H9 (cell line): Measurements from ENCODE around the gene HSPG2. TPM values are rescaled to one million over a fixed set of nuclear protein-coding genes. Genes with fewer than 3 reads are reported as not detected.

ENCODE experiments used
- DNase-seq: peaks from one replicate; pipeline ENCODE4 v3.0.0-alpha.2; 2017
- H2AFZ ChIP-seq: one replicate; pipeline ENCODE4 v1.6.1; 2013; ENCODE audit warnings: mild to moderate bottlenecking, low read length, control low read depth, moderate library complexity
- H2AK5ac ChIP-seq: 2 replicates; pipeline ENCODE4 v1.6.1; 2013; ENCODE audit warnings: low read length, control low read depth, mixed read lengths; ENCODE audit not compliant: insufficient read length
- H2BK120ac ChIP-seq: one replicate; pipeline ENCODE4 v1.6.1; 2013; ENCODE audit warnings: low read depth, mild to moderate bottlenecking, low read length, control low read depth, inconsistent platforms; ENCODE audit not compliant: poor library complexity, severe bottlenecking
- H2BK12ac ChIP-seq: 2 replicates; pipeline ENCODE4 v1.6.1; 2013; ENCODE audit warnings: low read length, control low read depth, mixed read lengths, low read depth; ENCODE audit not compliant: insufficient read length
- H2BK15ac ChIP-seq: 2 replicates; pipeline ENCODE4 v1.6.1; 2013; ENCODE audit warnings: low read depth, low read length, control low read depth
- H2BK20ac ChIP-seq: one replicate; pipeline ENCODE4 v1.6.1; 2013; ENCODE audit warnings: low read depth, mild to moderate bottlenecking, low read length, control low read depth, inconsistent platforms; ENCODE audit not compliant: poor library complexity, severe bottlenecking
- H2BK5ac ChIP-seq: 2 replicates; pipeline ENCODE4 v1.6.1; 2013; ENCODE audit warnings: low read length, control low read depth, mixed read lengths; ENCODE audit not compliant: insufficient read length
- H3K14ac ChIP-seq: 2 replicates; pipeline ENCODE4 v1.6.1; 2013; ENCODE audit warnings: low read length, control low read depth; ENCODE audit not compliant: insufficient read depth
- H3K18ac ChIP-seq: 2 replicates; pipeline ENCODE4 v1.6.1; 2013; ENCODE audit warnings: low read depth, mild to moderate bottlenecking, mixed read lengths, low read length, control low read depth; ENCODE audit not compliant: insufficient read length
- H3K23ac ChIP-seq: 2 replicates; pipeline ENCODE4 v1.6.1; 2013; ENCODE audit warnings: low read length, control low read depth, mixed read lengths, low read depth; ENCODE audit not compliant: insufficient read length
- H3K23me2 ChIP-seq: 2 replicates; pipeline ENCODE4 v1.6.1; 2013; ENCODE audit warnings: low read depth, mild to moderate bottlenecking, mixed read lengths, low read length, control low read depth; ENCODE audit not compliant: insufficient read length, poor library complexity, severe bottlenecking
- H3K27ac ChIP-seq: 2 replicates; pipeline ENCODE4 v1.5.1; 2013; ENCODE audit warnings: low read length, control low read depth, mixed read lengths, low read depth; ENCODE audit not compliant: insufficient read length
- H3K27me3 ChIP-seq: 2 replicates; pipeline ENCODE4 v1.6.1; 2013; ENCODE audit warnings: low read length, control low read depth, inconsistent platforms; ENCODE audit not compliant: insufficient read depth
- H3K4ac ChIP-seq: 2 replicates; pipeline ENCODE4 v1.6.1; 2013; ENCODE audit warnings: low read depth, mild to moderate bottlenecking, control low read depth, inconsistent platforms, low read length, moderate library complexity
- H3K4me1 ChIP-seq: 2 replicates; pipeline ENCODE4 v1.6.1; 2013; ENCODE audit warnings: low read length, control low read depth, inconsistent platforms; ENCODE audit not compliant: insufficient read depth
- H3K4me2 ChIP-seq: 2 replicates; pipeline ENCODE4 v1.6.1; 2013; ENCODE audit warnings: low read length, control low read depth, mixed read lengths; ENCODE audit not compliant: insufficient read length, insufficient read depth
- H3K56ac ChIP-seq: 2 replicates; pipeline ENCODE4 v1.6.1; 2013; ENCODE audit warnings: low read depth, mild to moderate bottlenecking, mixed read lengths, low read length, control low read depth; ENCODE audit not compliant: insufficient read length
- H3K79me1 ChIP-seq: 2 replicates; pipeline ENCODE4 v1.6.1; 2013; ENCODE audit warnings: low read depth, mild to moderate bottlenecking, moderate library complexity, low read length, control low read depth, inconsistent platforms; ENCODE audit not compliant: insufficient read depth, poor library complexity, severe bottlenecking
- H3K79me2 ChIP-seq: 2 replicates; pipeline ENCODE4 v1.6.1; 2013; ENCODE audit warnings: low read length, control low read depth, inconsistent platforms; ENCODE audit not compliant: insufficient read depth
- H3K9ac ChIP-seq: 2 replicates; pipeline ENCODE4 v1.6.1; 2013; ENCODE audit warnings: low read length, control low read depth, mixed read lengths; ENCODE audit not compliant: insufficient read length; ENCODE audit errors: extremely low read depth
- H3K9me3 ChIP-seq: one replicate; pipeline ENCODE4 v1.6.1; 2013; ENCODE audit warnings: low read depth, low read length, inconsistent platforms; ENCODE audit not compliant: control insufficient read depth
- H3T11ph ChIP-seq: one replicate; pipeline ENCODE4 v1.6.1; 2013; ENCODE audit warnings: mild to moderate bottlenecking, low read length, control low read depth, inconsistent platforms
- H4K20me1 ChIP-seq: one replicate; pipeline ENCODE4 v1.6.1; 2013; ENCODE audit not compliant: control insufficient read depth, insufficient read length, insufficient read depth
- H4K5ac ChIP-seq: 2 replicates; pipeline ENCODE4 v1.6.1; 2013; ENCODE audit warnings: low read depth, mild to moderate bottlenecking, mixed read lengths, low read length, control low read depth; ENCODE audit not compliant: insufficient read length
- H4K8ac ChIP-seq: replicated peaks from 2 replicates; pipeline ENCODE4 v1.6.1; 2013; ENCODE audit warnings: low read length, control low read depth, mixed read lengths, low read depth; ENCODE audit not compliant: insufficient read length
- H4K91ac ChIP-seq: 2 replicates; pipeline ENCODE4 v1.6.1; 2013; ENCODE audit warnings: low read depth, mild to moderate bottlenecking, moderate library complexity, mixed read lengths, low read length, control low read depth; ENCODE audit not compliant: insufficient read length
- H3K27ac Mint-ChIP-seq, 3 experiments: 2 replicates in 2 of 3; 3 replicates in 1 of 3; pipeline ENCODE4 v1.8.0; 2020 to 2021; ENCODE audit warnings: mixed read lengths in 3 of 3, mild to moderate bottlenecking in 1 of 3, moderate library complexity in 1 of 3
- H3K27me3 Mint-ChIP-seq: 2 replicates; pipeline ENCODE4 v1.8.0; 2021; ENCODE audit warnings: low read depth, mild to moderate bottlenecking, moderate library complexity, mixed read lengths
- H3K36me3 Mint-ChIP-seq, 3 experiments: 2 replicates in 2 of 3; 3 replicates in 1 of 3; pipeline ENCODE4 v1.8.0; 2020 to 2021; ENCODE audit warnings: low read depth in 3 of 3, mixed read lengths in 3 of 3; ENCODE audit not compliant: insufficient read depth in 1 of 3
- H3K4me1 Mint-ChIP-seq, 2 experiments: 2 replicates each; pipeline ENCODE4 v1.8.0; 2020; ENCODE audit warnings: mixed read lengths in 2 of 2
- H3K4me3 Mint-ChIP-seq, 2 experiments: 2 replicates in 1 of 2; 3 replicates in 1 of 2; pipeline ENCODE4 v1.8.0; 2020 to 2021; ENCODE audit warnings: mild to moderate bottlenecking in 2 of 2, mixed read lengths in 2 of 2, moderate library complexity in 1 of 2
- H3K9me3 Mint-ChIP-seq, 2 experiments: 2 replicates in 1 of 2; 3 replicates in 1 of 2; pipeline ENCODE4 v1.8.0; 2020; ENCODE audit warnings: mild to moderate bottlenecking in 2 of 2, mixed read lengths in 2 of 2, moderate library complexity in 1 of 2
- CTCF ChIP-seq: fragments of 200-600 bp; sonication (generic); conservative IDR thresholded peaks from 3 replicates; pipeline ENCODE4 v1.8.0; 2021; ENCODE audit warnings: antibody characterized with exemption, mild to moderate bottlenecking
- WGBS: extraction: QIAGEN DNeasy Blood & Tissue Kit; methylation state at CpG from one replicate; pipeline ENCODE4 v1.1.7; 2013; ENCODE audit warnings: missing lambda C conversion rate, low lambda C conversion rate, mixed read lengths; ENCODE audit not compliant: insufficient read length; ENCODE audit errors: extremely low coverage; 5-methylcytosine and 5-hydroxymethylcytosine counted together
- total RNA-seq: library from RNA; stranded (reverse); gene quantifications from 2 replicates; pipeline ENCODE4 v1.2.1, GENCODE V29; 2021

Gene HSPG2
- total RNA-seq, 1 experiment from 2014 or later: 90.0 TPM

DNA sequence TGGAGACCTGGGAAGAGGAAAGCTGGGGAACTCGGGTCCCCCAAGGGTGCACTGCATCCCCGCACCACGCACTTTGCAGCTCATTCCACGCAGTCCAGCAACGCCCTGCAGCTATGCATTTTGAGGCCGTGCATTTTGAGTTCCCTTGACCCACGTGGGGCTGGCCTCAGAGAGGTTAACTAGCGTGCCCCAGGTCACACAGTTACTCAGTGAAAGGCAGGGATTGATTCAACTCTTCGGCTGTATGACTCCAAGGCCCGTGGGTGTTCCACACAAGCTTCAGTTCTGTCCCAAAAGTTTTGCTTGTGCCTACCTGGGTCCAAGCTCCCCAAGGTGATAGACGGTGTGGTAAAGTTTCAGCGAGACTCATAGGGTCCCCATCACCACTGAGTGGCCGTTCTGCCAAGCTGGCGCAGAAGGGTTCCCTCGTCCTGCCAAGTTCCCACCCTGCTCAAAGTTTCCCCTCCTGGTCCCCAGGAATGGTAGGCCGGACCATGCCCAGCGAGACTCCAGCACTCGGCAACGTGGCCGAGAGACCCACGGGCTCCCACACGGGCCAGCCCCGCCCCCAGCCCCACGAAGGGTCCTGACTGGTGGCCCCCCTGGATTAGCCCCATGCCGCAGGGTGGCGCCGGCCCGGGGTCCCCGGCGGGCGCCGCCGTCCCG is 611 bp downstream of the HSPG2 start:
- no peak for TF ChIP-seq CTCF
- Mint-ChIP-seq H3K27me3 (peaks cover 2% of the 10 kb centered on the region; the same call in 1 of the 2 replicates), H3K36me3 (peaks cover 0 to 3% (median 0%) of the 10 kb centered on the region in 3 experiments; a peak in 2 of 7 replicates), H3K9me3 (no peaks in the 10 kb centered on the region; a peak in 1 of 5 replicates), H3K4me1 (peaks cover 58 to 65% of the 10 kb centered on the region in 2 experiments), H3K4me3 (peak overlapping the region; percentile 76 to 84), H3K27ac (peak overlapping the region in 1 of 3 experiments; percentile 88; a peak in 3 of 7 replicates)
- Histone ChIP-seq H3T11ph (no peak overlapping the region), H3K23ac (no peak overlapping the region), H3K4me1 (peaks cover 7% of the 10 kb centered on the region; the same call in 1 of the 2 replicates), H4K91ac (no peak overlapping the region), H2AFZ (no peak overlapping the region), H2BK20ac (no peak overlapping the region), H2BK120ac (no peak overlapping the region), H3K79me1 (peaks cover 3% of the 10 kb centered on the region), H3K4me2 (peak overlapping the region; percentile 83), H2BK15ac (no peak overlapping the region), H3K4ac (no peak overlapping the region), H3K18ac (peak overlapping the region; percentile 15), H3K79me2 (peaks cover 6% of the 10 kb centered on the region; the same call in 1 of the 2 replicates), H2AK5ac (no peak overlapping the region), H3K56ac (no peak overlapping the region), H2BK5ac (no peak overlapping the region), H4K5ac (no peak overlapping the region), H3K9ac (peak overlapping the region; percentile 66), H2BK12ac (no peak overlapping the region), H3K23me2 (peaks cover 14% of the 10 kb centered on the region), H3K27me3 (no peaks in the 10 kb centered on the region), H4K8ac (no peak overlapping the region), H3K14ac (peak overlapping the region; percentile 32; the same call in 1 of the 2 replicates), H3K27ac (no peak overlapping the region), H4K20me1 (no peaks in the 10 kb centered on the region), H3K9me3 (no peaks in the 10 kb centered on the region)
- no CpG with 5 or more reads among the region's 34 CpGs for WGBS
- DNase-seq: no peak
